NCI-H2171 (cell line): Measurements from ENCODE around the gene SF3A2.
A peak's percentile ranks its signal among the peaks of the same experiment; 100 is the strongest.
"Not testable (repeated sequence)": the region's sequence is repeated elsewhere in the genome, so short reads cannot be mapped to it uniquely, and the experiment has no call there.

Experiments used
- DNase-seq: peaks from one replicate; lab custom pipeline; 2025; lab: John Stamatoyannopoulos, UW

SF3A2 gene

GRCh38 chr19:2236314-2237050, at the start of gene SF3A2, which contains the start of gene PLEKHJ1:
SF3A2 (plus strand) TSS chr19:2236824; CDS start chr19:2243419, 6,595 bp downstream.
PLEKHJ1 (minus strand) TSS chr19:2236329; CDS start chr19:2236248, 81 bp downstream.
- peak; percentile 98 for DNase-seq

- DNase-seq = no peak
Observed at GRCh38 chr19:2187159-2187558, 49.5 kb upstream of the SF3A2 start.

- no peak for DNase-seq
Observed at GRCh38 chr19:2188708-2189385, 47.8 kb upstream of the SF3A2 start.

- DNase-seq = no peak
Observed at GRCh38 chr19:2189880-2190279, 46.7 kb upstream of the SF3A2 start.

GRCh38 chr19:2190848-2191455, 45.7 kb upstream of the SF3A2 start:
- DNase-seq = no peak

GRCh38 chr19:2191456-2192310, 44.9 kb upstream of the SF3A2 start:
- DNase-seq = no peak

GRCh38 chr19:2192862-2193261, 43.8 kb upstream of the SF3A2 start:
- DNase-seq = no peak

GRCh38 chr19:2193807-2194206, 42.8 kb upstream of the SF3A2 start:
- DNase-seq = no peak

GRCh38 chr19:2194513-2195078, 42.0 kb upstream of the SF3A2 start:
- peak; percentile 65 for DNase-seq

- peak; percentile 33 for DNase-seq
Observed at GRCh38 chr19:2195361-2195760, 41.3 kb upstream of the SF3A2 start.

GRCh38 chr19:2195914-2196313, 40.7 kb upstream of the SF3A2 start:
- no peak for DNase-seq

- DNase-seq = no peak
Observed at GRCh38 chr19:2197270-2197669, 39.4 kb upstream of the SF3A2 start.

GRCh38 chr19:2198317-2198716, 38.3 kb upstream of the SF3A2 start:
- DNase-seq = no peak

- no peak for DNase-seq
Observed at GRCh38 chr19:2199215-2199614, 37.4 kb upstream of the SF3A2 start.

- DNase-seq = no peak
Observed at GRCh38 chr19:2199861-2200623, 36.6 kb upstream of the SF3A2 start.

GRCh38 chr19:2200624-2201294, 35.9 kb upstream of the SF3A2 start:
- not testable (repeated sequence) for DNase-seq

- no peak for DNase-seq
Observed at GRCh38 chr19:2201473-2202148, 35.0 kb upstream of the SF3A2 start.

GRCh38 chr19:2202366-2202765, 34.3 kb upstream of the SF3A2 start:
- no peak for DNase-seq

GRCh38 chr19:2207008-2207407, 29.6 kb upstream of the SF3A2 start:
- no peak for DNase-seq
